GM12878 (cell line): ENCODE results near the gene CCS. TPM values are rescaled to one million over a fixed set of nuclear protein-coding genes. Genes with fewer than 3 reads are reported as not detected.
A peak's percentile ranks its signal among the peaks of the same experiment; 100 is the strongest.

Experiments used
- ATAC-seq: fragments of 200-7000 bp; cut with Tn5 transposase; 3 replicates; pipeline ENCODE4 v1.9.1; 2020; ENCODE audit warnings: mild to moderate bottlenecking, moderate library complexity
- BruUV-seq: library from RNA; stranded (reverse); fragments of 400-500 nt; replicated peaks from 2 replicates; lab custom pipeline; 2021; lab: Mats Ljungman, UMichigan
- CTCF ChIA-PET: fragments of 300-600 bp; sonication (Branson Sonifier 250); formaldehyde crosslinking; extraction: SDS; loops from one replicate; lab custom pipeline; 2021; ENCODE audit warnings: inconsistent platforms; lab: Yijun Ruan, JAX
- POLR2A ChIA-PET: fragments of 350-600 bp; formaldehyde crosslinking; extraction: SDS; loops from one replicate; lab custom pipeline; 2021; ENCODE audit warnings: inconsistent platforms; lab: Charles Lee
- RAD21 ChIA-PET: fragments of 300-600 bp; sonication (Branson Sonifier 250); formaldehyde crosslinking; loops from one replicate; lab custom pipeline; 2023; ENCODE audit warnings: antibody characterized with exemption; ENCODE audit not compliant: unreplicated experiment; lab: Charles Lee
- SMC1A ChIA-PET: fragments of 300-600 bp; sonication (Branson Sonifier 250); formaldehyde crosslinking; loops from one replicate; lab custom pipeline; 2023; ENCODE audit not compliant: unreplicated experiment, uncharacterized antibody; lab: Charles Lee
- DNase-seq: peaks from one replicate; pipeline ENCODE4 v3.0.0-alpha.2; 2011; ENCODE audit warnings: low read depth, low spot score
- FAIRE-seq: peaks from 3 replicates; lab custom pipeline; 2011; peaks lifted over from hg19 to GRCh38; lab: Jason Lieb, UNC
- H2AFZ ChIP-seq: 2 replicates; pipeline ENCODE4 v1.6.0; 2011; ENCODE audit warnings: low read depth, low read length, control low read depth; ENCODE audit not compliant: control insufficient read depth
- H3K27ac ChIP-seq: 2 replicates; pipeline ENCODE4 v1.5.1; 2011; ENCODE audit warnings: control low read depth; ENCODE audit not compliant: control insufficient read depth, insufficient read depth
- H3K27me3 ChIP-seq, 2 experiments: replicated peaks in 1 of 2; 2 replicates each; pipeline versions ENCODE4 v1.6.0 to v1.6.1; 2011; ENCODE audit warnings: low read length in 1 of 2; ENCODE audit not compliant: control insufficient read depth in 2 of 2, insufficient read depth in 2 of 2
- H3K36me3 ChIP-seq, 2 experiments: 2 replicates each; pipeline ENCODE4 v1.5.1; 2011; ENCODE audit warnings: low read length in 1 of 2; ENCODE audit not compliant: control insufficient read depth in 2 of 2, insufficient read depth in 2 of 2
- H3K4me1 ChIP-seq: 2 replicates; pipeline ENCODE4 v1.6.1; 2011; ENCODE audit warnings: mild to moderate bottlenecking, low read length, moderate library complexity, mixed read lengths; ENCODE audit not compliant: control insufficient read depth, insufficient read depth
- H3K4me2 ChIP-seq: 2 replicates; pipeline ENCODE4 v1.6.0; 2011; ENCODE audit warnings: control low read depth; ENCODE audit not compliant: control insufficient read depth, insufficient read depth
- H3K4me3 ChIP-seq: fragments of 200-600 bp; sonication (generic); 2 replicates; pipeline ENCODE4 v1.5.1; 2016
- H3K79me2 ChIP-seq: 2 replicates; pipeline ENCODE4 v1.6.0; 2011; ENCODE audit warnings: low read length; ENCODE audit not compliant: control insufficient read depth, insufficient read depth
- H3K9ac ChIP-seq: 2 replicates; pipeline ENCODE4 v1.8.0; 2011; ENCODE audit warnings: low read length, control low read depth, mixed read lengths; ENCODE audit not compliant: control insufficient read depth, insufficient read depth
- H3K9me3 ChIP-seq: replicated peaks from 3 replicates; pipeline ENCODE4 v1.5.1; 2011; ENCODE audit warnings: mild to moderate bottlenecking, low read length; ENCODE audit not compliant: control insufficient read depth, insufficient read depth
- H4K20me1 ChIP-seq: 2 replicates; pipeline ENCODE4 v1.6.0; 2011; ENCODE audit not compliant: control insufficient read depth, insufficient read depth
- CHD2 ChIP-seq: IDR thresholded peaks from 2 replicates; pipeline ENCODE4 v1.6.1; 2011; ENCODE audit warnings: low read depth, low read length, improper control_type of control experiment, borderline replicate concordance
- E2F4 ChIP-seq: IDR thresholded peaks from 2 replicates; pipeline ENCODE4 v1.6.1; 2012; ENCODE audit warnings: low read depth, low read length, improper control_type of control experiment
- HCFC1 ChIP-seq: fragments of 150-350 bp; IDR thresholded peaks from 2 replicates; pipeline ENCODE4 v1.6.1; 2014; ENCODE audit warnings: low read length
- HDAC6 ChIP-seq: fragments of 200-600 bp; sonication (generic); IDR thresholded peaks from one replicate; pipeline ENCODE4 v1.8.0; 2017; ENCODE audit warnings: antibody characterized with exemption; ENCODE audit not compliant: unreplicated experiment
- IRF4 ChIP-seq: IDR thresholded peaks from 2 replicates; pipeline ENCODE4 v1.6.1; 2011; ENCODE audit warnings: low read depth, low read length
- POLR2AphosphoS5 ChIP-seq: IDR thresholded peaks from 2 replicates; pipeline ENCODE4 v1.6.1; 2011; ENCODE audit warnings: mild to moderate bottlenecking, low read length, inconsistent platforms
- SIN3A ChIP-seq: IDR thresholded peaks from 2 replicates; pipeline ENCODE4 v1.6.1; 2012; ENCODE audit warnings: low read depth, low read length, improper control_type of control experiment
- TCF12 ChIP-seq: IDR thresholded peaks from 2 replicates; pipeline ENCODE4 v1.6.1; 2011; ENCODE audit warnings: low read depth, mild to moderate bottlenecking, low read length
- ZNF207 ChIP-seq: fragments of 450-650 bp; IDR thresholded peaks from 2 replicates; pipeline ENCODE4 v1.6.1; 2014; ENCODE audit warnings: antibody characterized with exemption, mild to moderate bottlenecking, borderline replicate concordance
- WGBS: methylation state at CpG from one replicate; pipeline ENCODE4 v1.1.6; 2016; ENCODE audit warnings: low lambda C conversion rate; ENCODE audit not compliant: insufficient replicate concordance, insufficient coverage; ENCODE audit errors: missing lambda C conversion rate; 5-methylcytosine and 5-hydroxymethylcytosine counted together
- in situ Hi-C: fragments of 300-500 bp; cut with MboI; formaldehyde crosslinking; loops from 9 replicates; pipeline ENCODE4 v1.14.3; 2018; ENCODE audit warnings: mixed read lengths
- intact Hi-C: fragments of 100-400 bp; cut with micrococcal nuclease; formaldehyde crosslinking; loops from one replicate; pipeline ENCODE4 v1.14.2; 2022; ENCODE audit not compliant: unreplicated experiment
- polyA plus RNA-seq, 11 experiments: library from polyadenylated mRNA; depleted of rRNA in 4 of 11; unstranded in 6 of 11; stranded (reverse) in 5 of 11; fragments of >200 nt; fragmentation: Nextera tagmentation in 4 of 11; fragmentation: Illumina TruSeq in 1 of 11; extraction: Ambion mirVana in 4 of 11; extraction: Trizol in 1 of 11; gene quantifications; 1 replicate in 1 of 11; 2 replicates in 10 of 11; pipeline versions ENCODE4 v1.2.1 to v1.2.3, GENCODE V29; 2011 to 2016; ENCODE audit warnings: inconsistent platforms in 2 of 11, missing spikeins in 2 of 11, low read depth in 1 of 11
- total RNA-seq, 4 experiments: library from RNA; depleted of rRNA in 3 of 4; stranded (reverse); fragments of >200 nt in 3 of 4; fragmentation: Illumina TruSeq in 1 of 4; extraction: Trizol in 1 of 4; gene quantifications; 2 replicates each; pipeline versions ENCODE4 v1.2.1 to v1.2.3, GENCODE V29; 2013 to 2021

The CCS gene
- total and polyA plus RNA-seq, 10 of the 15 experiments (the other 5 are each of a cell fraction or from before 2014, with no cell fraction given): 1.5 to 44.2 (median 30.6) TPM

- ChIA-PET CTCF (interaction anchor here (0.7 to 2.0 kb wide), 5 partner anchors 11 to 211 kb away, joined by 3 to 6 read pairs (median 3); partner anchors contain the start of gene RBM4B), RAD21 (interaction anchor here (2.0 to 2.1 kb wide), 2 partner anchors 36 to 51 kb away, joined by 4 to 6 read pairs; partner anchors contain the start of gene RBM4B), POLR2A (interaction anchor here (1.4 to 1.5 kb wide), 2 partner anchors 11 to 21 kb away, joined by 4 to 5 read pairs; no protein-coding TSS in a partner anchor), SMC1A (interaction anchor here (1.1 to 1.2 kb wide), 2 partner anchors 11 to 33 kb away, joined by 3 to 5 read pairs; no protein-coding TSS in a partner anchor)
- peaks cover 18% of the 10 kb centered on the region for H4K20me1 ChIP-seq
- no peak for FAIRE-seq
- peaks cover 25% of the 10 kb centered on the region for H3K4me1 ChIP-seq
- no peaks in the 10 kb centered on the region for H3K27me3 ChIP-seq
- 35% methylated on average over 3 of the region's 3 CpGs for WGBS
- peaks cover 18 to 44% of the 10 kb centered on the region in 2 experiments for H3K36me3 ChIP-seq
- peak overlapping the region; percentile 90 for H3K4me3 ChIP-seq
- intact Hi-C loops: no loop called here
- no peak for TF ChIP-seq TCF12
- TF ChIP-seq IRF4: no peak
- TF ChIP-seq SIN3A: no peak
- no peak for TF ChIP-seq E2F4
- TF ChIP-seq HDAC6: no peak
- no peak for TF ChIP-seq CHD2
- no peak for TF ChIP-seq POLR2AphosphoS5
- TF ChIP-seq ZNF207: no peak
- TF ChIP-seq HCFC1: no peak
- no peak overlapping the region for H3K27ac ChIP-seq
- peak overlapping the region; percentile 69 for H3K4me2 ChIP-seq
- BruUV-seq: no TSS peak
- in situ Hi-C loops: no loop called here
- no peak for DNase-seq
- H3K79me2 ChIP-seq: peaks cover 91% of the 10 kb centered on the region
- no peak overlapping the region for H2AFZ ChIP-seq
- peak overlapping the region; percentile 13; the same call in 1 of the 2 replicates for H3K9ac ChIP-seq
- no peak for ATAC-seq
- H3K9me3 ChIP-seq: no peaks in the 10 kb centered on the region
These were observed 48.8 kb downstream of the CCS start for GRCh38 chr11:66641834-66642233.
